H1 (cell line): ENCODE results near the gene TCFL5. TPM values are rescaled to one million over a fixed set of nuclear protein-coding genes. Genes with fewer than 3 reads are reported as not detected.

ENCODE experiments used
- CBX5 ChIP-seq: fragments of 300-800, 300-1000 bp; sonication (generic); IDR thresholded peaks from 2 replicates; pipeline ENCODE4 v1.7.1; 2016; ENCODE audit warnings: antibody characterized with exemption, low read length, low read depth
- CTCF ChIP-seq, 3 experiments: IDR thresholded peaks; 1 replicate in 2 of 3; 2 replicates in 1 of 3; pipeline versions ENCODE4 v1.5.1 to v1.6.1; 2011; ENCODE audit warnings: low read length in 3 of 3, mild to moderate bottlenecking in 3 of 3, inconsistent platforms in 2 of 3, low read depth in 1 of 3, moderate library complexity in 1 of 3; ENCODE audit not compliant: insufficient read depth in 1 of 3; ENCODE audit errors: control extremely low read depth in 1 of 3
- RAD21 ChIP-seq, 2 experiments: IDR thresholded peaks in 1 of 2; conservative IDR thresholded peaks in 1 of 2; 2 replicates each; pipeline ENCODE4 v1.6.1; 2011; ENCODE audit warnings: low read depth in 2 of 2, low read length in 2 of 2, improper control_type of control experiment in 1 of 2, inconsistent platforms in 1 of 2, mild to moderate bottlenecking in 1 of 2, moderate library complexity in 1 of 2
- SP2 ChIP-seq: IDR thresholded peaks from 2 replicates; pipeline ENCODE4 v1.6.1; 2012; ENCODE audit warnings: mild to moderate bottlenecking, low read length, inconsistent platforms
- polyA plus RNA-seq, 7 experiments: library from polyadenylated mRNA; depleted of rRNA in 3 of 7; stranded (reverse) in 5 of 7; unstranded in 2 of 7; fragments of >200 nt in 5 of 7; fragments of 200-250 nt in 2 of 7; gene quantifications; 1 replicate in 5 of 7; 2 replicates in 1 of 7; 4 replicates in 1 of 7; pipeline versions ENCODE4 v1.2.1 to v1.2.3, GENCODE V29; 2011 to 2013; ENCODE audit warnings: missing spikeins in 2 of 7, mixed read lengths in 2 of 7
- total RNA-seq: library from RNA; stranded (reverse); fragmentation: NEBNext Ultra II Directional; extraction: Animal tissue kit (Norgen Biotek cat#: 25700); gene quantifications from 2 replicates; pipeline ENCODE4 v1.2.1, GENCODE V29; 2021

The TCFL5 gene
- total and polyA plus RNA-seq, 2 of the 8 experiments (the other 6 are each of a cell fraction or from before 2014, with no cell fraction given), result 6.2 to 15.0 TPM

- no peak for TF ChIP-seq CTCF (IDR thresholded peaks at IDR 0.05; ENCODE audit: control extremely low read depth in 1 of 3, insufficient read depth in 1 of 3, low read depth in 1 of 3, low read length in 3 of 3)
- no peak for TF ChIP-seq RAD21 (IDR thresholded peaks at IDR 0.05 in 1 of 2, conservative IDR thresholded peaks at IDR 0.05 in 1 of 2; ENCODE audit: low read depth in 2 of 2, low read length in 2 of 2)
- TF ChIP-seq SP2, result no peak
- no peak for TF ChIP-seq CBX5
- TF ChIP-seq, all 59 proteins: peak for 0
These were observed 26.2 kb upstream of the TCFL5 start (continued) for GRCh38 chr20:62887860-62888239.
